ENCODE results near the gene RABGAP1L. TPM values are rescaled to one million over a fixed set of nuclear protein-coding genes. Genes with fewer than 3 reads are reported as not detected.
A peak's percentile ranks its signal among the peaks of the same experiment; 100 is the strongest.

The RABGAP1L gene
- total and polyA plus RNA-seq, 12 donors: 13.0 to 167 (median 109) TPM

DNA sequence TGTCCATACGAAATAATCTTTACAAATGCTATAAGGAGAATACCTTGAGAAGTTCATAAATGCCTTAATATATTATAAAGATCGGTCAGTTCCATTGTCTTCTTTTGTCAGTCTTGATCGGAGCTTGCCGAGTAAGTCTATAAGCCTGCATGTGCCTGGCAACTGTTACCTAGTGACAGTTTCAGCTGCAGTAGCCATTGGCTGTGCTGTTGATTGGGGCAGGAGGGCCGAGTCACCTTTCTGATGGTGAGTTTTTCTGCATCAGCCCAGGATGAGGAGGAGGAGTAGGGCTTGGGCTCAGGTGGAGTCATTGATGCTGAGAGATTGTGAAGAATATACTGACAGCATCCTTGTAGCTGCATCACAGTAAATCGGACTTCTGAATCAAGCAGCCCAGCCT is 286.5 kb downstream of the RABGAP1L start:
- intact Hi-C loops (cut with DNase I): no loop called here
- no peak overlapping the region for H3K27ac ChIP-seq
- no peaks in the 10 kb centered on the region for H3K27me3 ChIP-seq
- TF ChIP-seq, protein P1, sequence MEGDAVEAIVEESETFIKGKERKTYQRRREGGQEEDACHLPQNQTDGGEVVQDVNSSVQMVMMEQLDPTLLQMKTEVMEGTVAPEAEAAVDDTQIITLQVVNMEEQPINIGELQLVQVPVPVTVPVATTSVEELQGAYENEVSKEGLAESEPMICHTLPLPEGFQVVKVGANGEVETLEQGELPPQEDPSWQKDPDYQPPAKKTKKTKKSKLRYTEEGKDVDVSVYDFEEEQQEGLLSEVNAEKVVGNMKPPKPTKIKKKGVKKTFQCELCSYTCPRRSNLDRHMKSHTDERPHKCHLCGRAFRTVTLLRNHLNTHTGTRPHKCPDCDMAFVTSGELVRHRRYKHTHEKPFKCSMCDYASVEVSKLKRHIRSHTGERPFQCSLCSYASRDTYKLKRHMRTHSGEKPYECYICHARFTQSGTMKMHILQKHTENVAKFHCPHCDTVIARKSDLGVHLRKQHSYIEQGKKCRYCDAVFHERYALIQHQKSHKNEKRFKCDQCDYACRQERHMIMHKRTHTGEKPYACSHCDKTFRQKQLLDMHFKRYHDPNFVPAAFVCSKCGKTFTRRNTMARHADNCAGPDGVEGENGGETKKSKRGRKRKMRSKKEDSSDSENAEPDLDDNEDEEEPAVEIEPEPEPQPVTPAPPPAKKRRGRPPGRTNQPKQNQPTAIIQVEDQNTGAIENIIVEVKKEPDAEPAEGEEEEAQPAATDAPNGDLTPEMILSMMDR (IDR thresholded peaks at IDR 0.05): no peak
- no peak overlapping the region for H3K4me3 ChIP-seq
- ATAC-seq: peak in 2 of 8 donors; percentile 48 to 51
- WGBS, 2 donors: 60 to 69% methylated on average over 6 of the region's 6 CpGs
- no peaks in the 10 kb centered on the region for H3K36me3 ChIP-seq
- H3K4me1 ChIP-seq: peaks cover 0 to 27% (median 3%) of the 10 kb centered on the region in 9 donors
- H3K9me3 ChIP-seq: peaks cover 0 to 8% (median 0%) of the 10 kb centered on the region in 11 donors
- DNase-seq: no peak

DNA sequence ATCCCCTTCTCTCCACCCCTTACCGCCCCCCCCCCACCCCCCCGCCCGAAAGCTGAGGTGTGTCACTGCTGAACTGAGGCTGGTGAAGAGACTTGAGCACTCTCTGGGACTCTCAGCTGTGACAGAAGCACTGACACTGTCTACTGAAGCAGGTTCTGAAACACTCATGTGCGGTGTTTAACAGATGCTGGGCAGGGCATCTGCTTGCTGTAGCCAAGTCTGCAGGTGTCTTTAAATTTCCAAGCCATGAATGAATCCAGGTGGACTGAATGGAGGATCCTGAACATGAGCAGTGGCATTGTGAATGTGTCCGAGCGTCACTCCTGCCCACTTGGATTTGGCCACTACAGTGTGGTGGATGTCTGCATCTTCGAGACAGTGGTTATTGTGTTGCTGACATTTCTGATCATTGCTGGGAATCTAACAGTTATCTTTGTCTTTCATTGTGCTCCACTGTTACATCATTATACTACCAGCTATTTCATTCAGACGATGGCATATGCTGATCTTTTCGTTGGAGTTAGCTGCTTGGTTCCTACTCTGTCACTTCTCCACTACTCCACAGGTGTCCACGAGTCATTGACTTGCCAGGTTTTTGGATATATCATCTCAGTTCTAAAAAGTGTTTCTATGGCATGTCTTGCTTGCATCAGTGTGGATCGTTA is 288.7 kb downstream of the RABGAP1L start, which contains the start of gene GPR52:
GPR52 (plus strand) TSS at position 99 of the 665 bp plus-strand sequence; CDS start at position 247, 148 bp downstream.
- WGBS, 2 donors: 87 to 88% methylated on average over 11 of the region's 11 CpGs
- Histone ChIP-seq H3K27me3 (no peaks in the 10 kb centered on the region), H3K9me3 (peaks cover 0 to 8% (median 0%) of the 10 kb centered on the region in 11 donors), H3K4me1 (peaks cover 0 to 27% (median 3%) of the 10 kb centered on the region in 9 donors), H3K4me3 (no peak within 1 kb of the TSS), H3K27ac (peak within 1 kb of the TSS in 1 of 10 donors; percentile 13), H3K36me3 (no peaks in the 10 kb centered on the region)
- TF ChIP-seq, protein P1 (IDR thresholded peaks at IDR 0.05): no peak
- no peak for DNase-seq
- intact Hi-C loops (cut with DNase I): no loop called here
- ATAC-seq: no peak

DNA sequence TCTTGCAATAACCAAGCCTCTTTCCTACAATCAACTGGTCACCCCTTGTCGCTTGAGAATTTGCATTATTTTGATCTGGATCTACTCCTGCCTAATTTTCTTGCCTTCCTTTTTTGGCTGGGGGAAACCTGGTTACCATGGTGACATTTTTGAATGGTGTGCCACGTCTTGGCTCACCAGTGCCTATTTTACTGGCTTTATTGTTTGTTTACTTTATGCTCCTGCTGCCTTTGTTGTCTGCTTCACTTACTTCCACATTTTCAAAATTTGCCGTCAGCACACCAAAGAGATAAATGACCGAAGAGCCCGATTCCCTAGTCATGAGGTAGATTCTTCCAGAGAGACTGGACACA is 289.2 kb downstream of the RABGAP1L start:
- Histone ChIP-seq H3K9me3 (peaks cover 0 to 8% (median 0%) of the 10 kb centered on the region in 11 donors), H3K36me3 (no peaks in the 10 kb centered on the region), H3K27ac (peak overlapping the region in 1 of 10 donors; percentile 13), H3K4me1 (peaks cover 0 to 27% (median 3%) of the 10 kb centered on the region in 9 donors), H3K4me3 (no peak overlapping the region), H3K27me3 (no peaks in the 10 kb centered on the region)
- WGBS, 2 donors: 80 to 90% methylated on average over 5 of the region's 5 CpGs
- TF ChIP-seq, protein P1 (IDR thresholded peaks at IDR 0.05): no peak
- no peak for DNase-seq
- intact Hi-C loops (cut with DNase I): no loop called here
- ATAC-seq: no peak

DNA sequence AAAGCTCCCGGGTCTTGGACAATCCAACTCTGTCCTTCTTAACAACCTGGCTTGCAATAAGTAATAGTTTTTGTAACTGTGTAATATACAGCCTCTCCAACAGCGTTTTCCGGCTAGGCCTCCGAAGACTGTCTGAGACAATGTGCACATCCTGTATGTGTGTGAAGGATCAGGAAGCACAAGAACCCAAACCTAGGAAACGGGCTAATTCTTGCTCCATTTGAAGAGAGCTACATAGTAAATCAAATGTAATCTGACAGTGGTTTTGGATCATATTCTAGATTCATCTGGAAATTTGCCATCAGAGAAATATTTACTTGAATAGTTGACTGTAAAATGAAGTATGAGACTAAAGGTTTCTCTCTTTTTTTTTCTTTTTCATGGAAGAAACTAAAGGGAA is 289.7 kb downstream of the RABGAP1L start:
- Histone ChIP-seq H3K4me3 (no peak overlapping the region), H3K36me3 (no peaks in the 10 kb centered on the region), H3K9me3 (peaks cover 0 to 4% (median 0%) of the 10 kb centered on the region in 11 donors), H3K27ac (peak overlapping the region in 1 of 10 donors; percentile 13), H3K4me1 (peaks cover 0 to 27% (median 3%) of the 10 kb centered on the region in 9 donors), H3K27me3 (no peaks in the 10 kb centered on the region)
- intact Hi-C loops (cut with DNase I): no loop called here
- ATAC-seq: peak in 2 of 8 donors; percentile 65
- WGBS, 2 donors: 67 to 79% methylated on average over 5 of the region's 5 CpGs
- DNase-seq: no peak
- TF ChIP-seq, protein P1 (IDR thresholded peaks at IDR 0.05): no peak
